Vagina (tissue), 2 donors: Measurements from ENCODE around the gene ALDH3A1.

Experiments
- POLR2A ChIP-seq, 2 donors: fragments of 450-650 bp; IDR thresholded peaks; one replicate each; pipeline ENCODE4 v1.6.1; 2017; ENCODE audit warnings: antibody characterized with exemption in 2 of 2, mild to moderate bottlenecking in 2 of 2, moderate library complexity in 2 of 2
- POLR2AphosphoS5 ChIP-seq, 2 donors: sonication (generic); formaldehyde crosslinking; IDR thresholded peaks; one replicate each; pipeline ENCODE4 v1.9.0; 2017; ENCODE audit warnings: antibody characterized with exemption in 2 of 2, mild to moderate bottlenecking in 2 of 2, low read depth in 1 of 2; ENCODE audit not compliant: insufficient read depth in 1 of 2
- TF ChIP-seq, protein P1 (sequence below), 3 experiments: fragments of 450-650 bp in 2 of 3; fragments of 200-600 bp in 1 of 3; sonication (generic) in 1 of 3; IDR thresholded peaks; one replicate each; pipeline ENCODE4 v1.5.1; 2017 to 2019; ENCODE audit warnings: antibody characterized with exemption in 3 of 3, mild to moderate bottlenecking in 2 of 3, moderate library complexity in 2 of 3

DNA sequence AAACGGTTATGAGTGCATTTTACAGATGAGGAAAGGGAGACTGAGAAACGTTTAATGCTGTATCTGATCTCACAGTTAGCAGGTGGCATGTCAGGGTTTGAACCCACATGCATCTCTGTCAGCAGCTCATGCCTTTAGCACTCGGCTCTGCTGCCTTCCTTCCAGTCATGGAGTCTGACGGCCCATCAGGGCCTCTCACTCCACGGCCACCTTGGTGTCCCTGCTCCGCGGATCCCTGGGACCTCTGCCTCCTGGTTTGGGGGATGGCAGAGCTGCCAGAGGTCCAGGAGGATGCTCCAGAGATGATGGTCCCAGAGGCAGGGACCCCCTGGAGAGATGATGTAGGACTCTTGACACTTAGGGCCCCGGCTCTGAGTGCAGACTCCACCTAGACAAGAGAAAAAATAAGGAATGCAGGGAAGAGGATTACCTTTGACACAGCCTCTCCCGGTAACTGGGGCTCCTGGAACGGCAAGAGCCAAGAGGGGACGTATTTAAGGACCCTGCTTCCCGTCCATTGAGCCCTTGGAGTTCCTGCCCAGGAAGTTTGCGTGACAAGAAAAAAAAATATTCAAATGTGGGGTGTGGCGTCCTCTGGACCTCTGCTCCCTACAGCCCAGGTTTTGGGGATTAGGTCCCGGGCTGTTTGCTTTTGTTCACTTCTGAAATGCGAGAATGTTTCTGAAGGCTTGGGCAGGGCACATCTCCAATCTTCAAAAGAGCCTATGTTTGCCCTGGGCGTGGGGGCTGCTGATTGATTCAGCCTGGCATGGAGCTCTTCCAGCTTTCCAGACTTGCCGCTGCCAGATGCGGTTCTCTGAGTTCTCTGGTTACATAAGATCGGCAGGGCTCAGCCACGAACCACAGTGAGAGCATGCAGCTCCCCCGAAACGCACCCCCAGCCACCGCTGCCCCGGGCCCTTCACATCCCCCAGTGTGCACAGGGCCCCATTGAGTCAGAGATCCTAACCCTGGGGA, at the start of gene ALDH3A1:
- TF ChIP-seq, protein P1, sequence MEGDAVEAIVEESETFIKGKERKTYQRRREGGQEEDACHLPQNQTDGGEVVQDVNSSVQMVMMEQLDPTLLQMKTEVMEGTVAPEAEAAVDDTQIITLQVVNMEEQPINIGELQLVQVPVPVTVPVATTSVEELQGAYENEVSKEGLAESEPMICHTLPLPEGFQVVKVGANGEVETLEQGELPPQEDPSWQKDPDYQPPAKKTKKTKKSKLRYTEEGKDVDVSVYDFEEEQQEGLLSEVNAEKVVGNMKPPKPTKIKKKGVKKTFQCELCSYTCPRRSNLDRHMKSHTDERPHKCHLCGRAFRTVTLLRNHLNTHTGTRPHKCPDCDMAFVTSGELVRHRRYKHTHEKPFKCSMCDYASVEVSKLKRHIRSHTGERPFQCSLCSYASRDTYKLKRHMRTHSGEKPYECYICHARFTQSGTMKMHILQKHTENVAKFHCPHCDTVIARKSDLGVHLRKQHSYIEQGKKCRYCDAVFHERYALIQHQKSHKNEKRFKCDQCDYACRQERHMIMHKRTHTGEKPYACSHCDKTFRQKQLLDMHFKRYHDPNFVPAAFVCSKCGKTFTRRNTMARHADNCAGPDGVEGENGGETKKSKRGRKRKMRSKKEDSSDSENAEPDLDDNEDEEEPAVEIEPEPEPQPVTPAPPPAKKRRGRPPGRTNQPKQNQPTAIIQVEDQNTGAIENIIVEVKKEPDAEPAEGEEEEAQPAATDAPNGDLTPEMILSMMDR (IDR thresholded peaks at IDR 0.05), result no peak
- TF ChIP-seq POLR2AphosphoS5 (IDR thresholded peaks at IDR 0.05; ENCODE audit: insufficient read depth in 1 of 2, low read depth in 1 of 2), result no peak
- no peak for TF ChIP-seq POLR2A (IDR thresholded peaks at IDR 0.05)
